GM21526 (cell line): ENCODE measurements around the gene KLK8.

Experiments used
- ATAC-seq: cut with Tn5 transposase; IDR thresholded peaks from one replicate; pipeline ENCODE4 v1.9.1; 2021; ENCODE audit warnings: moderate library complexity; ENCODE audit not compliant: unreplicated experiment, low FRiP score

Gene KLK8

DNA sequence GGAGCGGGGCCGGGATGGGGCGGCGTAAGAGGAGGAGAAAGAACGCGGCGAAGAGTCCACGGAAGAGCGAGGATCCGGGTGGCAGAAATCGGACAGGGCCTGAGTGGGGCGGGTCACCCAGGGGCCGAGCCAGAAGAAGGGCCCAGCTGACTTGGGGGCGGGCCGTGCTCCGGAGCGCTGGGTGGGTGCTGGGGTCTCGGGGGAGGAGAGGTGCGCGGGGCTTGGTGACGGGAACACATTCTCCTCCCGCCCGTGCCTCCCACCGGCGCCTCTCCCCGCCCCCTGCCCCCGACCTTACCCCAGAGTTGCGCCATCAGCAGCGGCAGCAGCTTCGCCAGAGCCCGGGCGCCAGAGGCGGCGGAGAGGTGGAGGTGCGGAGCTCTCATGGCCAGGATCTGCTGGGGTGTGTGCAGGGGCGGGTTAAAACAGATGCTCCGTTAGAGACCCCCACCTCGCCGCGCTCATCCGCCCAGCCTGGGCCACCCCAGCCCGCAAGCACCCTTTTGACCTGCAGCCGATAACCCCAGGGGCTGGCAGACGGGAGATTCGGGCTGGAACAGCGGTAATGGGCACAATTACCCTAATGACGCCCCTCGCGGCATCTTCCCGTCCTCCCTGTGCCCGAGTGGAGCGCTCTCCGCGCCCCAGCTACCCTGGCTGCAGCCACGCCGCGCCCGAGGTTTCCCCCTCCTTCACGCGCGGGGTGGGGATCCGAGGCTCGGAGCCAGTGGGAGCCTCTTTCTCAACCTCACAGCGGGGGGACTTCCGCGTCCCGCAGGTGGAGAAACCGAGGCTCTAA is 17.5 kb upstream of the KLK8 start:
- no peak for ATAC-seq

DNA sequence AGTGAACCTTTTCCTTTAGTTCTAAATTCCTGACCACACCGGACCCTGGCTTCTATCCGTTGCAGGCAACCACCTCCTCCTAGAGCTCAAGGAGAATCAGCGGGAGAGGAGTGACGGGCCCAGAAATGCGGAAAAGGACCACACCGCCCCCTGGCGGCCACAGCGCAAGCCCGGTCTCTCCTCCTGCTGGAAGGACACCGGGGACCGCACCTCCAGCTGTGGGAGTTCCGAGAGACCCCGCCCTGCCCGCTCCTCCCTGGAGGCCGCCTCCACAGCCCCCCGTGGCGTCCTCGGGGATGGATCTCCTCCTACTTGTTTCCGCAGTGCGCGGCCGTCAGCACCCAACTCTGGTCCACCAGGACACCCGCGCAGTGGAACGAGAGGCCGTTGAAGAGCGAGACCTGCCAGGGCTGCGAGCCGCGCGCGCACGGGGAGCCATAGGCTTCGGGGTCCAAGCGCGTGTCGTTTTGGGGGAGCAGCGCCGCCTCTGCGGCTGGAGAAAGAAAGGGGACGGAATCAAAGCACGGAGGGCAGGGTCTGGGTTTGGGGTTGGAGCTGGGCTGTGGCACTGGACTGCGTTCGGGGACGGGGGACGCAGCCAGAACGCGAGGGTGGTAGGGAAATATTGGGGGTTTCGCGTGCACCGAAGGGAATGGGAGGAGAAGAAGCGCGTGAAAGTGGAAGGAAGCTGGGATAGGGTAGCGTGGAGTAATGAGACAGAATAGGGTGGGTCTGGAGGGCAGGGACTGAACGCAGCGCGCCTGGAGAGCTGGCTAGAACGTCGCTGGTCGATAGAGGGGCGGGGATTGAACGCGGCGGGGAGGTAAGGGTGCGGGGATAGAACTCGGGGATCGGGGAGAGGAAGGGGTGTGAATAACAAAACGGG is 15.6 kb upstream of the KLK8 start:
- ATAC-seq: no peak

- ATAC-seq: no peak
These were observed 14.4 kb upstream of the KLK8 start for GRCh38 chr19:51015691-51016267.

GRCh38 chr19:51014242-51014641 is 12.8 kb upstream of the KLK8 start:
- no peak for ATAC-seq

DNA sequence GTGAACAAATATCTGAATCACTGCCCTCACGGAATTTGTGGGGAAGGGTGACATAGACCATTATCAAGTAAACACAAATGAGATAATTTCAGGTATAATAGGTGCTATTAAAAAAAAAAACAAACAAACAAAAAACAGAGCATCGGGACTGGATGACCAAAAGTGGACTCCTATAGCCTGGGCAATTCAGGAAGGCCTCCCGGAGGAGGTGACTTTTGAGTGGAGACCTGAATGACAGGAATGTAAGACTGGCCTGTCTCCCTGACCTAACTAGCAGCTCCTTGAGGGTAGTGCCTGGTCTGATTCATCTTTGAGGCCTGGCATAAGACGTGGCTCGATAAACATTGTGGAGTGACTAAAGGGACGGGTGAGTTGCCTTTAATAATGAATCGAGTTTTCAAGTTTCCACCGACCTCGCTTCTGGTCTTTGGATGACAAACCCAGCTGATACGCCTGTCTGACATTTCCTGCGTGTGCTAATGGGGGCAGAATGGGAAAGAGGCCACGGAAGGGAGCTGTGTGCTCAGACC is 11.3 kb upstream of the KLK8 start:
- no peak for ATAC-seq

DNA sequence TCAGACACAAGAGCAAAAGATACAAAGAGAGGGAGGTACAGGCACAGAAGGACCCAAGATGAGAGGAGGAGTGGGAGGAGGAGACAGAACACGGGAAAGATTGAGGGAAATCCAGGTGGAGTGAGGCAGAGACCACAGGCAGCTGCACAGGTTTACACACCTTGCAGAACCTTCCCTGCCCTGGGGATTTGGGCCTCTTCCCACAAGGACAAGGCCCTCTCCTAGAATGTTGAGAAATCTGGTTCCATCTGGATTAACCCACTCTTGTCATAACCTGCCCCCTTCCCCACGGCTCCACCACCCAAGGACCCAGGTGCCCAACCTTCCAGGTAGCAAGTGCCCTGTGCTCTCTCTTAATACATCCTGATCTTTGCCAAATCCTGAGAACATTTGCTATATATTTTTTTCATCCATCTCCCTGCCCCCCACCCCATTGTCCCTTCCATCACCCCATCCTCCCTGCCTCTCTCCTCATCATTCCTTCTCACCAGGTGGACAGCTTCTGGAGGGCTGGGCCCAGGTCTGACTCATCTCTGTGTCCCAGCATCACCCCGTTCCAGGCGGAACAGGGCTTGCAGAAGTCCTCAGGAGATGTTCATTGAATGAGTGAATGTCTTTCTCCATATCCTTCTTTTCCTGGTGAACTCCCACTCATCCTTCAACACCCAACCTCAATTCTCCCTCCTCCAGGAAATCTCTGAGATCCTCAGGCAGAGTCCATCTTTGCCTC is 8.8 kb upstream of the KLK8 start:
- no peak for ATAC-seq

DNA sequence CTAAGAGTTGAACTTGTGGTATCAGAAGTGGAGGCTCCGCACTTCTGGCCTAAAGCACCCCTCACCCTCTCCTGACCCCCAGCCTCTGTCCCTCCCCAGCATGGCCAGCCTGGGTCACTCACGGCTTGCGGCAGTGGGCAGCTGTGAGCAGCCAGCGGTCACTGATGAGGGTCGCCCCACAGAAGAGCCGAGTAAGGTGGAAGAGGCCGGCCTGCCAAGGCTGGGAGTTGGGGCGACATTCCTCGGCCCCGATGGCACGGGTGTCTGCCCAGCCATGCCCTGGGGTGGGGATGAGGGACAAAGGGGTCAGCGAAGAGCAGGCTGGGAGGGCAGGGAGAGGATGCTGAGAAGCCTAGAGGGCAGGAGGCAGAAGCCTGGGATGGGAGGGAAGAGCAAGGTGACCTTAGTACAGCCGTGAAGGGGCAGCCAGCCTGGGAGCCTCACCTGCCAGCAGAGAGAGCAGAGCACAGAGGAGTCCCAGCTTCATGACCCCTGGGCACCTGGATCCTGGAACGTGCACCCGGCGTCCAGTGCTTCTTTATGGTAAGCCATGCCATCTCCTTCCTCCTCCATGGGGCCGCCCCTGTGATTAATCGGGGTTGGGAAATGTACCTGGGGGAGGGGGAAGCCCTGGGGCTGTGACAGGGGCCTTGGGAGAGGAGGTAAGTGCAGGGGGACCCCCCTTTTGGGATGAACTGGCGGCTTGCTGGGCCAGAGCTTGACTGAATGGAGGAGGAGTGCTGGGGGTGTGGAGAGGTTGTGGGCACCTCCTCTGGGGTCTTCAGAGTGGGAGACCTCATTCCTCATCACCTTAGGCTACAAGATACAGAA is 7.9 kb upstream of the KLK8 start:
- no peak for ATAC-seq

GRCh38 chr19:51007488-51007887 is 6.1 kb upstream of the KLK8 start:
- no peak for ATAC-seq

- no peak for ATAC-seq
These were observed 5.0 kb upstream of the KLK8 start for GRCh38 chr19:51006406-51006805.

DNA sequence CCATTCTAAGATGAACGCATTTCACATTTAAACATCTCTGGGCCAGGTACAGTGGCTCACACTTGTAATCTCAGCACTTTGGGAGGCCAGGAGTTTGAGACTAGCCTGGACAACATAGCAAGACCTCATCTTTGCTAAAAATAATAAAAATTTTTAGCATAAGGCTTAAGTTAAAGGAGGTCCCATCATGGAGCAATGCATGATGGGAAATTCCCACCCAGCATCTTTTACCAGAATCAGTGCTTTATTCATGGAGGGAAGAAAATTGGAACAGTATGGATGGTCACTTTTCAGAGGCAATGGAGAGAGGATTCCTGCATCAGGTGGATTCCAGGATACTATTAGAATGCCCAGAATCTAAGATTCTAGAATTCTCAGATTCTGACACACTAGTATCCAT is 3.8 kb upstream of the KLK8 start:
- no peak for ATAC-seq

DNA sequence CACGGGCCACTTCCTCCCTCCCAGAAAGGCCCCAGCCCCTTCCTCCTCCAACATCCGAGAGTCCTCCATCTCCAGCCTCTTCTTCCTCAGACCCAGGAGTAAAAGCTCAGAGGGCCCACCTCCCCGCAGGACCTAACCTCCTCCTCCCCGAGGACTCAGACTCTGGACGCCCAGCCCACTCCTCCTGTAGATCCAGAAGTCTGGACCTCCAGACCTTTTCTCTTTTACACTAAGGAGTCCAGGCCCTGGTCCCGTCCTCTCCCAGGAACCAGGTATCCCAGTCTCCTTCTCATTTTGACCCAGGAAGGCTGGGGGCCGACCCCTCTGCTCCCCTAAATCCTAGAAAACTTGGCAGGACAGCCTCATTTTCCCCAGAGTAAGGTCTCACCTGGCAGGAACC is 1.9 kb upstream of the KLK8 start:
- no peak for ATAC-seq

DNA sequence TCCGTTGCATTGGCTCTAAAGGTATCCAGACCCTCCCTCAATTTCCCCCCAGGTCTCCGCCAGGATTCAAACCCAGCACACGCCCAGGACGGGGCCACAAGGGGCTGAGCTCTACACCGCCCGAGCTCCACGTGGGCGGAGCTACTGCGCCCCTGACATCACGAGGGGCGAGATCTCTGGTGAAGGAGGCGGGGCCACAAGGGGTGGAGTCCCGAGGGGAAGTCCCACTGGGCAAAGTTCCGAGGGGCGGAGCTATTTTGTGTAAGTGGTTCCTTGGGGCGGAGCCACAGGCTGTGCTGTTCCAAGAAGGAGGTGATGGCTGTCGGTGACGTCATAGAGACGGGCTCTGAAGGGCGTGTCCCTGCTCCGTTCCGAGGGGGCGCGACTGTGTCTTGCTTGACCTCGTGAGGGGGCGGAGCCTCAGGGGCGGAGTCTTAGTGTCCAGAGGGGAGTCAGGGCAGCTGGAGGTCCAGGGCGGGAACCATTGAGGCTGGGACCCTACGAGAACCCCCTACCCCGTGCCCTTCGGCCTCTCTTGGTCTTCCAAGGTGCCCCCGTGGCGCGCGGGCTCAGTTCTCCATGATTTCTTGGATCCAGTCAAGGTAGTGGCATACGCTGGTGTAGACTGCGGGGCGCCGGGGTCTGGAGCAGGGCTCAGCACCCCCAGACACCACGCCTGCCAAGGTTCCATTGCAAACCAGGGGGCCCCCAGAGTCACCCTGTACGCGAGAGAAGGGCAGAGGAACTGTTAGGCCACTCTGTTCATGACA is 1.3 kb upstream of the KLK8 start:
- ATAC-seq: no peak

DNA sequence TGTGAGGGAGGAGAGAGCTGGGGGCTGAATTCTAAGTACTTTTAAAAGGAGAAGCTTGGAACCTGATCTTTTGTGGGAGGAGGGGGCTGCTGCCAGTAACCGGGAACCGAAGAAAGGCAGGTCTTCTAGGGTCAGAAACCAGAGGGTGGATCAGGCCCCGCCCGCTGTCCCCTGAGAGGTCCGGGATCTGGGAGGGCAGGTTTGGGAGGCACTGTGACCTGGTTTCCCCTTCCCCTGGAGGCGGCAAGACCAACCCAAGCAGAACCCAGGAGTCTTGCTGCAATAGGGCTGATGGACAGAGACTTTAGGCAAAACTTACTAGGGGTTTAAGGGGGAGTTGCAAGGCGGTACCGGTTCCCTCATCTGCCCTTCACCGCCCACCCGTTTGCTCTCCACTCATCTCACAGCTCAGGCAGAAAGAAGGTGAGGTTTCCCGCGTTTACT is 707 bp upstream of the KLK8 start:
- no peak for ATAC-seq

DNA sequence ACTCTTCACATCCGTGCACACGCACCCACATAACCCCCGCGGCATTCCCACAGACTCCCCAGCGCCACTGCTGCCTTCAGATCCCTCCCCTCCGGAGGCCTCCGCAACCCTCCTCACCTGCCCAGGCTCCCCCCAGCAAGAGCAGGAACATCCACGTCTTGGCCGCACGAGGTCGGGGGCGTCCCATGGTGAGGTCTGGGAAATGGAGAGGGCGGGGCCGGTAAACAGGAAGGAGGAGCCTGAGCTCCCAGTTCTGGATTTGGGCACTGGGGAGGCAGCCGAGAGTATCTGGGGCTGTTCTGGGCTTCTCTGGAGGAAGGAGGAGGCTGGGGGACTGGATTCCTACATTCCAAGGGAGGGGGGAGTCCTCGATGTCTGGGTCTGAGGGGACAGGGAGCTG is 423 bp downstream of the KLK8 start:
- no peak for ATAC-seq

DNA sequence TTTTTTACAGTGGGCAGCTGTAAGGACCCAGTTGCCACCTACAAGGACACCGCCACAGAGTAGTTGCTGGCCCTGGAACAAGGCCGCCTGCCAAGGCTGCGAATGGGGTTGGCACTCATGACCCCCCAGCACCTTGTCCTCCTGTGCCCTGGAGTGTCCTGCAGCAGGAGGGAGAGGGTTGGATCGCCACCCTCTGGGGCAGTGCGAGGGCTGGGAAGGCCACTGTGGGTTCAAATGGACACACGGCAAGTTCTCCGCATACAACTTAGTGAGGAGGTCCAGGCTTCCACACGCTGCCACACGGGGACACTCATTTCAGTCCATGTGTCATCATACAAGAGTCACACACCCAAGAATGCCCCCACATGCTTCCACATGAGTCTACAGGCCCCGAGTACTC is 978 bp downstream of the KLK8 start:
- no peak for ATAC-seq

- no peak for ATAC-seq
These were observed 2.7 kb downstream of the KLK8 start for GRCh38 chr19:50998686-50999085.

GRCh38 chr19:50998061-50998460 is 3.3 kb downstream of the KLK8 start:
- no peak for ATAC-seq

- no peak for ATAC-seq
These were observed 7.3 kb downstream of the KLK8 start for GRCh38 chr19:50994129-50994528.

- ATAC-seq: no peak
These were observed 8.8 kb downstream of the KLK8 start for GRCh38 chr19:50992666-50993035.
